Measurements from ENCODE around the gene AGBL1.

AGBL1 gene

GRCh38 chr15:86973284-86973844 lies 893.7 kb downstream of the AGBL1 start:
- TF ChIP-seq TAF1 (IDR thresholded peaks at IDR 0.05; ENCODE audit: low read depth) (no peak), NFIC (IDR thresholded peaks at IDR 0.05) (no peak), TEAD4 (IDR thresholded peaks at IDR 0.05) (no peak), FOXM1 (IDR thresholded peaks at IDR 0.05; ENCODE audit: borderline replicate concordance, low read depth) (no peak), EGR1 (IDR thresholded peaks at IDR 0.05) (no peak), USF1 (IDR thresholded peaks at IDR 0.05) (no peak), EP300 (IDR thresholded peaks at IDR 0.05; ENCODE audit: borderline replicate concordance) (no peak)

GRCh38 chr15:86988033-86988432 lies 908.4 kb downstream of the AGBL1 start:
- TF ChIP-seq REST (IDR thresholded peaks at IDR 0.05; ENCODE audit: low read depth) (no peak), YY1 (IDR thresholded peaks at IDR 0.05; ENCODE audit: low read depth) (no peak), RAD21 (IDR thresholded peaks at IDR 0.05; ENCODE audit: low read depth) (no peak)

- TF ChIP-seq YY1 (IDR thresholded peaks at IDR 0.05; ENCODE audit: low read depth) (no peak), ZBTB7A (IDR thresholded peaks at IDR 0.05; ENCODE audit: low read depth) (no peak), TCF12 (IDR thresholded peaks at IDR 0.05; ENCODE audit: low read depth) (no peak), MAX (IDR thresholded peaks at IDR 0.05) (no peak), EGR1 (IDR thresholded peaks at IDR 0.05) (no peak), REST (IDR thresholded peaks at IDR 0.05; ENCODE audit: low read depth) (no peak), FOXM1 (IDR thresholded peaks at IDR 0.05; ENCODE audit: borderline replicate concordance, low read depth) (no peak), CEBPB (IDR thresholded peaks at IDR 0.05) (no peak), CREB1 (IDR thresholded peaks at IDR 0.05; ENCODE audit: low read depth) (no peak), EP300 (IDR thresholded peaks at IDR 0.05; ENCODE audit: borderline replicate concordance) (no peak), NFIC (IDR thresholded peaks at IDR 0.05) (no peak), USF1 (IDR thresholded peaks at IDR 0.05) (no peak), TEAD4 (IDR thresholded peaks at IDR 0.05) (no peak), TAF1 (IDR thresholded peaks at IDR 0.05; ENCODE audit: low read depth) (no peak), RAD21 (IDR thresholded peaks at IDR 0.05; ENCODE audit: low read depth) (no peak)
These were observed 942.1 kb downstream of the AGBL1 start for GRCh38 chr15:87021751-87022150.

GRCh38 chr15:87031540-87032230 lies 952.0 kb downstream of the AGBL1 start:
- no peak for TF ChIP-seq MAX (IDR thresholded peaks at IDR 0.05)
- TF ChIP-seq RAD21 (IDR thresholded peaks at IDR 0.05; ENCODE audit: low read depth) = no peak
- no peak for TF ChIP-seq TAF1 (IDR thresholded peaks at IDR 0.05; ENCODE audit: low read depth)

GRCh38 chr15:87032295-87032694 lies 952.6 kb downstream of the AGBL1 start:
- TF ChIP-seq TEAD4 (IDR thresholded peaks at IDR 0.05) (no peak), CEBPB (IDR thresholded peaks at IDR 0.05) (no peak)

- TF ChIP-seq FOXM1 (IDR thresholded peaks at IDR 0.05; ENCODE audit: borderline replicate concordance, low read depth) = no peak
- TF ChIP-seq MAX (IDR thresholded peaks at IDR 0.05) = no peak
- no peak for TF ChIP-seq YY1 (IDR thresholded peaks at IDR 0.05; ENCODE audit: low read depth)
- no peak for TF ChIP-seq USF1 (IDR thresholded peaks at IDR 0.05)
- no peak for TF ChIP-seq TEAD4 (IDR thresholded peaks at IDR 0.05)
- TF ChIP-seq NFIC (IDR thresholded peaks at IDR 0.05) = no peak
- no peak for TF ChIP-seq REST (IDR thresholded peaks at IDR 0.05; ENCODE audit: low read depth)
- no peak for TF ChIP-seq RAD21 (IDR thresholded peaks at IDR 0.05; ENCODE audit: low read depth)
- no peak for TF ChIP-seq CREB1 (IDR thresholded peaks at IDR 0.05; ENCODE audit: low read depth)
- TF ChIP-seq CEBPB (IDR thresholded peaks at IDR 0.05) = no peak
These were observed 953.4 kb downstream of the AGBL1 start for GRCh38 chr15:87033056-87033455.

All from Ishikawa (cell line).